Right lobe of liver (tissue), 4 donors: ENCODE results near the gene AUH.

Source experiments
- POLR2A ChIP-seq: fragments of 450-650 bp; IDR thresholded peaks from one replicate; pipeline ENCODE4 v1.6.1; 2017; ENCODE audit warnings: antibody characterized with exemption, mild to moderate bottlenecking
- TF ChIP-seq, protein P1 (sequence below), 4 donors: fragments of 200-600 bp in 3 of 4; fragments of 450-650 bp in 1 of 4; IDR thresholded peaks; one replicate each; pipeline versions ENCODE4 v1.5.1 to v1.8.0; 2016 to 2022; ENCODE audit warnings: antibody characterized with exemption in 4 of 4, mild to moderate bottlenecking in 2 of 4
- donor health status: DM: no; HTN: no; CAD: no.
- donor health status: DM: no; HTN: no; CAD: no.
- donor health status: DM: no; HTN: yes; CAD: no.

DNA sequence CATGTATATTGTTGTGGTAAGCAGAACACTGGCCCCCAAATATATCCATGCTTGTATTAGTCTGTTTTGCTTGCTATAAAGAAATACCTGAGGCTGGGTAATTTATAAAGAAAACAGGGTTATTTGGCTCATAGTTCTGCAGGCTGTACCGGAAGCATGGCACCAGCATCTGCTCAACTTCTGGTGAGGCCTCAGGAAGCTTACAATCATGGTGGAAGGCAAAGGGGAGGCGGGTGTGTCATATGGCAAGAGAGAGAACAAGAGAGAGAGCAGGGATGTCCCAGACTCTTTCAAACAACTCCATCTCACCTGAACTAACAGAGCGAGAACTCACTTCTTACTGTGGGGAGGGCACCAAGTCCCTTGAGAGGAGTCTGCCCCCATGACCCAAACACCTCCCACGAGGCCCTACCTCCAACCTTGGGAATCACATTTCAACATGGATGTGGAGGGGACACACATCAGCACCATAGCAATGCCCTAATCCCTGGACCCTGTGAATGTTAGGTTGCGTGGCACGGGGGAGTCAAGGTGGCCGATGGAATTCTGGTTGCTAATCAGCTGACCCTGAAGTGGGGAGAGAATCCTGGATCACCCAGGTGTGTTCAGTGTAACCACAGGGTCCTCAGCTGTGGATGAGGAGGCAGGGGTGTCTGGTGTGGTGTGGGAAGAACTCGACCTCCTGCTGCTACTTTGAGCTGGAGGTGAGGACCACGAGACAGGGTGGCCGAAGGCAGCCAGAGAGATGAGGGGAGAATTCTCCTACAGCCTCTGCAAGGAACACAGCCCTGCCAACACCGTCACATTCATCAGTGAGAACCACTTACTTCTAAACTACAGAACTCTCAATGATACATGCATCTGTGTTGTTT, 172.8 kb downstream of the AUH start:
- TF ChIP-seq, protein P1, sequence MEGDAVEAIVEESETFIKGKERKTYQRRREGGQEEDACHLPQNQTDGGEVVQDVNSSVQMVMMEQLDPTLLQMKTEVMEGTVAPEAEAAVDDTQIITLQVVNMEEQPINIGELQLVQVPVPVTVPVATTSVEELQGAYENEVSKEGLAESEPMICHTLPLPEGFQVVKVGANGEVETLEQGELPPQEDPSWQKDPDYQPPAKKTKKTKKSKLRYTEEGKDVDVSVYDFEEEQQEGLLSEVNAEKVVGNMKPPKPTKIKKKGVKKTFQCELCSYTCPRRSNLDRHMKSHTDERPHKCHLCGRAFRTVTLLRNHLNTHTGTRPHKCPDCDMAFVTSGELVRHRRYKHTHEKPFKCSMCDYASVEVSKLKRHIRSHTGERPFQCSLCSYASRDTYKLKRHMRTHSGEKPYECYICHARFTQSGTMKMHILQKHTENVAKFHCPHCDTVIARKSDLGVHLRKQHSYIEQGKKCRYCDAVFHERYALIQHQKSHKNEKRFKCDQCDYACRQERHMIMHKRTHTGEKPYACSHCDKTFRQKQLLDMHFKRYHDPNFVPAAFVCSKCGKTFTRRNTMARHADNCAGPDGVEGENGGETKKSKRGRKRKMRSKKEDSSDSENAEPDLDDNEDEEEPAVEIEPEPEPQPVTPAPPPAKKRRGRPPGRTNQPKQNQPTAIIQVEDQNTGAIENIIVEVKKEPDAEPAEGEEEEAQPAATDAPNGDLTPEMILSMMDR (IDR thresholded peaks at IDR 0.05), result no peak
- TF ChIP-seq POLR2A, result no peak
